Stimulated activated CD4-positive, alpha-beta T cell treated with anti-CD3 and anti-CD28 coated beads, Interleukin-2, amount 100 ng/mL, for 24 hours (primary cell): Measurements from ENCODE around the gene ATXN2.
"Not testable (repeated sequence)": the region's sequence is repeated elsewhere in the genome, so short reads cannot be mapped to it uniquely, and the experiment has no call there.

Experiments used
- DNase-seq, 2 donors: peaks; one replicate each; pipeline ENCODE4 v3.0.0-alpha.2; 2020

The ATXN2 gene

DNA sequence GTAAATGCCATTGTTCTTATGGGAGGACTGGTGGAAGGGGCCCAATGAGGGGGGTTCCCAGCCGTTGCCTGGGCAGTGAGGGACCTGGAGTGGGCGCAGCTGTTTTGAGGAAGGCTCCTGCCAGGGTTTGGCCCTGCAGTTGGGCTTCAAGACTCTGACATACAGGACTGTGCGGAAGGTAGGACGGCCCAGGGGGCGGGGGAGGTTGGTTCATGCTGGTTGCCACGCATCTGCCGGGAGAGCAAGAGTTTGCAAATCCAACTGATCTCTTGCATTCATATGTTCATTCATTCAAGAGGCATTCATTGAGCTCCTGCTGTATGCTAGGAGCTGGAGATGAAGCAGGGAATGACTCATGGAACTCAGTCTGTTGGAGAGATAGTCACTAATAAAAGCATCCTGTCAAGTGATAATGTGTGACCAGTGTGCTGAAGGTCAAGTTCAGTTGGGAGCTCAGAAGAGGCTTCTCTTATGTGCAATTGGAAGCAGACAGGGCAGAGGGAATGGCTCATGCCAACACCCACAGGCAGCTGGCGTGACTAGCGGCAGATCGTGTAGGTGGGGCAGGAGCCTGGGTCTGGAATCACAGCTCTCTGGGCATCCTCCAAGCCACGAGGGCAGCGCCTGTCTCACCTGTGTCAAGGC is 185.6 kb downstream of the ATXN2 start:
- DNase-seq = no peak

DNA sequence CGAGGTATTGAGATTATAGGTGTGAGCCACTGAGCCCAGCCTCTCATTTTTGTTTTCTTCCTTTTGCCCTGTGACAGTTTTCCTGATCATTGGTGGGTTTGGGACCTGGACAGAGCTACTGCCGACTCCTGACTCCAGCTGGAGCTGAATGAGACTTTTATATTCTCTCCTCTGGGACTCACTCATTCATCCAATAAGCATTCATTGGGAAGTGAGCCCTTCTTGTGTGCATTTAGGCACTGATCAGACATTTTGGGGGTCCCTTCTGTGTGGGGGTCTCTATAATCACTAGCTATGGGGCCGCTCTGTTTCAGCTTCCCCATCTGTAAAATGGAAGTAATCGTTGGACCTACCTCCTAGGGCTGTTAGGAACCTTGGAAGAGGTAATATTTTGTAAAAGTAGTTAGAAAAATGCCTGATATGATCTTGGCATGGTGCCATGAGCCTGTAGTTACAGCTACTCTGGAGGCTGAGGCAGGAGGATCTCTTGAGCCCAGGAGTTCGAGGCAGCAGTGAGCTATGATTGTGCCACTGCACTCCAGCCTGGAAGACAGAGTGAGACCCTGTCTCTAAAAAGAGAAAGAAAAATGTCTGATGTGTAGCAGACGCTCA is 186.2 kb downstream of the ATXN2 start:
- DNase-seq = no peak

GRCh38 chr12:111412007-111412829 is 186.9 kb downstream of the ATXN2 start:
- DNase-seq = no peak

- no peak for DNase-seq
Observed at GRCh38 chr12:111411185-111411764, 187.8 kb downstream of the ATXN2 start.

DNA sequence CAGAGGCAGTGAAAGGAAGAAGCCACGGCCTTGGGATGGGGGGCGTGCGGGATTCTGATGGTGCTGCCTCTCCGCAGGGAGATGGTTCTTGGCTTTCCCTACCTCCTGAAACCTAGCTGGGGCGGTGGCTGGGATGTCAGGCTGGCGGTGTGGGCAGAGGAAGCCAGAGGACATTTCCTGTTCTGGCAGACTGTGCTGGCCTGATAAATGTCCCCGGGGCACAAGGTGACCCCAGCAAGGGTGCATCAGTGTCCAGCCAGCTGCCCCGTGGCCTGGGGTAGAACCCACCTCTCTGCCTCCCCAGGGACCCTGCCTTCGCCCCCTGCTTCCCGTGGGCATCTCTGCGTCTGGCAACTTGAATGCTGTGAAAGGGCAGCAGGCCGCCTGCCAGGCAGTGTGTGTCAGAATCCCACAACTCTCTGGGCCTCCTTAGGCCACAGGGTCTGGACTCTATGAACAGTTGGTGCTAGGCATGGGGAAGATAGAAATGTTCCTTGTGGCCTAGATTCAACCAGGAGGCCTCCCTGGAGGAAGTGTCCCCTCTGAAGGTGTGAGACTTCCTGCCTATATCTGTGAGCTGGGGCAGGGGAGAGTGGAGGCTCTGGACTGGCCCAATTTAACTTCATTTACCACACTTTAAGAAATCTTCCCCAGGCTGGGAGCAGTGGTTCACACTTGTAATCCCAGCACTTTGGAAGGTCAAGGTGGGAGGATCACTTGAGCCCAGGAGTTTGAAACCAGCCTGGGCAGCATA is 188.5 kb downstream of the ATXN2 start:
- DNase-seq = no peak

DNA sequence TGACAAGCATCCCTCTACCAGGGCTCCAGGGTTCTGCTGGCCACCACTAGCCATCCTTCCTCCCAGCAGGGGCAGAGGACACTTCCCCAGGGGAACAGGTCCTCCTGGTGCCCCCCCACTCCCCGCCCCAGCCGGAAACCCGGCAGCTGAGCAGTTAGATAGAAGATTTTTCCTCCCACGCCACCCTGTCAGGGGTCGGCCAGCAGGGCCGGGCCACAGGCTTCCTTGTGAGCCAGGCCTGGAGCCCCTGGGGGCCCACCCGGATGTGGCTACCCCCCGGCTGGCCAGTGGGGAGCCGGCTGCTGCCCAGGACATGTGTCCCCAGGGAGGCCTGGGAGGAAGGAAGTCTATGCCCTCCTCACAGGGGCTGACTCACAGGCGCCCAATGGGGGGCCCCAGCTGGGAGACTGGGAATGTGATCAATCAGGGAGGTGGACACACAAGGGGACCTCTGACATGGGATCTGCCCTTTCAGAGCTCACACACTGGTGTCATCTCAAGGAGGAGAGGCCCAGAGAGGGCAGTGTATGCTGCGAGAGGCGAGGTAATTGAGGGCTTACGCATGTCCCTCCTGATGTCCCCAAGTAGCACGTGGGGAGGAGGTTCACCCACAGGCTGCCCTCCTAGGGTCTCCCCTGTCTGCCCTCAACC is 189.2 kb downstream of the ATXN2 start:
- peak in 1 of 2 donors; percentile 48 for DNase-seq

DNA sequence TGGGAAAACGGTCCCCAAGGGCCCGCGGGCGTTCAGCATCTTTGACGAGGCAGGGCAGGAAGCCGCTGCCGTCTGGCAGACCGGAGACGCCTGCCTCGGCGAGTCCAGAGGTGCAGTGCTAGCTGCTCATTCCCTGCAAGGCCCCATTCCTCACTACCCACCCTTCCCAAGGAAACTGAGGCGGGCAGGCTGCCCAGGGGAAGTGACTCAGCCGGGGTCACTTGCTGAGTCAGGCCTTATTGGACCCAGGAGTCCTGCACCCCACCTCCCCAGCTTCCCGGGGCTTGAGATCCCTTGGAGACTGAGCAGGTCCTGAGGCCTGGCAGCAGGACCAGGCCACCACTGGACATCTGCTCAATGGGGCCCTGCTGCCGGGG is 189.7 kb downstream of the ATXN2 start:
- no peak for DNase-seq

DNA sequence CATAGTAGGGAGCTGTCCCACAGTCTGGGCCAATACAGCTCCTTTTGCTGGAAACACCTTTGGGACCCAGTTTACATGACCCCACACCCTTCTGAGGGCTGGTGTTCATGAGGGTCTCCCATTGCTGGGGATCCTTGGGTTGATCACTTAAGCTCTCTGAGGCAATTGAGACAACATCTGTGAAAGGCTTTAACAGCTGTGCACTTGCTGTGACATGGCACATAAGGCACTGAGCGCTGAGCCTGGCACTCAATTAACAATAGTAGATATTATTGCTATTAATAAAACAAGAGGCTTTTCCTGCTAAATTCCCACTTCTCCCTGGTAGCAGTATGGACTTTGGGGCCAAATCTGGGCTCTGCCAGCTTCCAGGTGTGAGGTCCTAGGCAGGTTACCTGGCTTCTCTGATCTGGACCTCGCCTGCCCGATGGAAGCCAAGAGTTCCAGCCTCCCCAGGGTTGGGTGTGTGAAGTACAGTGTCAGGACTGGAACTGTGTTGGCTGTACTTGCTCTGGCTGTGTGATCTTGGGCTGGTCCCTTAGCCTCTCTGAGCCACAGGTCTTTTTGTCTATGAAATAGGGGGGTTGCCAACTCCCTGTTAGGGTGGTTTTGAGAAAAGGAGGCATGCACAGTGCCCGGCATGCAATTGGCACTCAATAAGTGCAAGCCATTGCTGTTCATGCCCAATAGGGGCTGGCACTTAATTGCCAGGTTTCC is 190.3 kb downstream of the ATXN2 start:
- DNase-seq = no peak

DNA sequence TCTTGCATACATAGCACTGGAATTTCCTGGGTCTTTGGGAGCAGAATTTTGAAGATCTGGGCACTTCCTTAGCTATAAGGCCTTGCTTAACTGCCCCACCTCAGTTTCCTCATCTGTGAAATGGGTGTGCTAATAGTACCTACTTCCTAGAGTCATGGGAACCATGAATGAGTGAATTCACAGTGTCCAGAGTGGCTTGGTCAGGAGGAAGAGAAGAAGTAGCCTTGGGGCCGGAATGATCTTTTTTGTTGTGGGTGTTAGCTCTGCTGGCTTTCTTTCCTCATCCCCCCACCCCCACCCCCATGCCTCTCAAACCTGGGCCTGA is 191.0 kb downstream of the ATXN2 start:
- DNase-seq = no peak

DNA sequence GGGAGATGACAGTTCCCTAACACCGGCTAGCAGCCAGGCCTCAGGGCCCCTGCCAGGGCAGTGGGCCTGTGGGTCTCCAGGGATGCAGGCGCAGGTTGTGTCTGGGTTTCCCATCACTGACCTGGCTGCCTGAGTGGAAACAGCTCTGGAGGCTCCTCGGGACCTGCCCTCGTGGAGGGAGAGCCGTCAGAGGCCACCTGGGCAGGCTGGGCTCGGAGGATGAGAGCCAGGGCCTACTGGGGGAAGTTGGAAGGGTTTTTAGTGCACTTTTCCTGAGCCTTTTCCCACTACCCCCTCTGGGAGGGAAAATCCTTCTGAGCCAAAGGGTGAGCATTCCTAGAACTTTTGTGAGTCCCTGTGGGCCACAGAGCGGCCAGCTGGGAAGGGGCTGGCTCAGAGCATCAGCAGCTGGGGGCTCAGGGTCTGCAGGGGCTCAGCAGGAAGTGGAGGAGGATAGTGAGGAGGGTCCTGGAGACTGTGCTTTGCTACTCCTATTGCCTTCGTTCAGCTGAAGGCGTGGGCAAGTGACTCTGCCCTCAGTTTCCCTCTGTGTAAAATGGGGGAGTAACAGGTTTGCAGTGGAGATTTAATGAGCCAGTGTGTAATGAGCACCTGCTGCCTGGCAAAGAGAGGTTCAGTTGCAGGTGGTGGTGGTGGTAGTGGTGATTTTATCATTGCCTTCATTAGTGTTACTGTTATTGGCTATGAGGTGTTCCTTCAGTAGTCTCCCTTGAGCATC is 191.6 kb downstream of the ATXN2 start:
- no peak for DNase-seq

- DNase-seq = peak; percentile 60 to 66
Observed at GRCh38 chr12:111406474-111407376, 192.4 kb downstream of the ATXN2 start.

- peak in 1 of 2 donors; percentile 77 for DNase-seq
Observed at GRCh38 chr12:111405859-111406473, 193.1 kb downstream of the ATXN2 start, which contains the start of gene SH2B3. Gene SH2B3 (plus strand): TSS chr12:111405923. CDS start chr12:111418146, 12,223 bp downstream.

GRCh38 chr12:111405149-111405858 is 193.8 kb downstream of the ATXN2 start:
- DNase-seq = peak; percentile 99 to 100

- DNase-seq = peak; percentile 75 to 79
Observed at GRCh38 chr12:111404362-111405148, 194.6 kb downstream of the ATXN2 start.

- DNase-seq = not testable (repeated sequence)
Observed at GRCh38 chr12:111402490-111402824, 196.7 kb downstream of the ATXN2 start.
